ENCODE results near the gene DMD. TPM values are rescaled to one million over a fixed set of nuclear protein-coding genes. Genes with fewer than 3 reads are reported as not detected.

DMD gene
- total RNA-seq, 1 experiment from 2014 or later = 2.2 TPM

GRCh38 chrX:32010948-32011347 lies 1200.4 kb downstream of the DMD start:
- TF ChIP-seq TCF7L2 (IDR thresholded peaks at IDR 0.05; ENCODE audit: low read depth, low read length) = no peak
- TF ChIP-seq POLR2AphosphoS5 (IDR thresholded peaks at IDR 0.05; ENCODE audit: low read depth, low read length) = no peak
- TF ChIP-seq SIN3A (IDR thresholded peaks at IDR 0.05; ENCODE audit: borderline replicate concordance, insufficient read depth, low read depth, low read length) = no peak
- no peak for TF ChIP-seq CTCF (IDR thresholded peaks at IDR 0.05)
- TF ChIP-seq, protein P1, sequence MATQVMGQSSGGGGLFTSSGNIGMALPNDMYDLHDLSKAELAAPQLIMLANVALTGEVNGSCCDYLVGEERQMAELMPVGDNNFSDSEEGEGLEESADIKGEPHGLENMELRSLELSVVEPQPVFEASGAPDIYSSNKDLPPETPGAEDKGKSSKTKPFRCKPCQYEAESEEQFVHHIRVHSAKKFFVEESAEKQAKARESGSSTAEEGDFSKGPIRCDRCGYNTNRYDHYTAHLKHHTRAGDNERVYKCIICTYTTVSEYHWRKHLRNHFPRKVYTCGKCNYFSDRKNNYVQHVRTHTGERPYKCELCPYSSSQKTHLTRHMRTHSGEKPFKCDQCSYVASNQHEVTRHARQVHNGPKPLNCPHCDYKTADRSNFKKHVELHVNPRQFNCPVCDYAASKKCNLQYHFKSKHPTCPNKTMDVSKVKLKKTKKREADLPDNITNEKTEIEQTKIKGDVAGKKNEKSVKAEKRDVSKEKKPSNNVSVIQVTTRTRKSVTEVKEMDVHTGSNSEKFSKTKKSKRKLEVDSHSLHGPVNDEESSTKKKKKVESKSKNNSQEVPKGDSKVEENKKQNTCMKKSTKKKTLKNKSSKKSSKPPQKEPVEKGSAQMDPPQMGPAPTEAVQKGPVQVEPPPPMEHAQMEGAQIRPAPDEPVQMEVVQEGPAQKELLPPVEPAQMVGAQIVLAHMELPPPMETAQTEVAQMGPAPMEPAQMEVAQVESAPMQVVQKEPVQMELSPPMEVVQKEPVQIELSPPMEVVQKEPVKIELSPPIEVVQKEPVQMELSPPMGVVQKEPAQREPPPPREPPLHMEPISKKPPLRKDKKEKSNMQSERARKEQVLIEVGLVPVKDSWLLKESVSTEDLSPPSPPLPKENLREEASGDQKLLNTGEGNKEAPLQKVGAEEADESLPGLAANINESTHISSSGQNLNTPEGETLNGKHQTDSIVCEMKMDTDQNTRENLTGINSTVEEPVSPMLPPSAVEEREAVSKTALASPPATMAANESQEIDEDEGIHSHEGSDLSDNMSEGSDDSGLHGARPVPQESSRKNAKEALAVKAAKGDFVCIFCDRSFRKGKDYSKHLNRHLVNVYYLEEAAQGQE (IDR thresholded peaks at IDR 0.05; ENCODE audit: insufficient read depth in 1 of 2, low read depth in 2 of 2, low read length in 1 of 2) = no peak
- intact Hi-C loops (cut with micrococcal nuclease; ENCODE audit: unreplicated experiment) = no loop called here
- POLR2A ChIA-PET = no interaction called here

DNA sequence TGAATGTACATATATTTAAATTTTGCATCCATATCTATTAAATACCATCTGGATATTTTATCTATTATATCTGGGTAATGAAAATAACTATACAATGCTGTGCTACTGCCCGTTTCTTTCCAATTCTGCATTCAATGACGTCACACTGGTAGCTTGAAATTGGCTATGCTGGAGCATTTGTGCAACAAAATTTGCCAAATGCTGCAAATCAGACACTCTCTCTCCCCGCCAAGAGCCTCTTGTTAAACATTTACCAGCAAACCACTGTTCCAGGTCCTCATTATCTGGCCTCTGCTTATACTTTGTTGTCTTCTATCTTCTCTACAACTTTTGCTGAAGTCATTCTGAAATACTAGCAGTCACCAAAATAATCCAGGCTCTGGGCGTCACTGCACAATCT lies 1201.1 kb downstream of the DMD start:
- Histone ChIP-seq H3K36me3 (ENCODE audit: control insufficient read depth, insufficient read depth, low read length) (no peaks in the 10 kb centered on the region), H3K9me3 (ENCODE audit: control insufficient read depth, insufficient read depth, low read depth, low read length) (no peaks in the 10 kb centered on the region), H3K27me3 (ENCODE audit: control insufficient read depth, insufficient read depth, low read length) (no peaks in the 10 kb centered on the region), H3K4me1 (ENCODE audit: control insufficient read depth, insufficient read depth, low read length) (no peaks in the 10 kb centered on the region), H3K27ac (ENCODE audit: low read length) (no peak overlapping the region), H3K4me3 (ENCODE audit: low read depth in 2 of 2, low read length in 2 of 2) (no peak overlapping the region)
- no peak for ATAC-seq
- ChIA-PET CTCF (no interaction called here), POLR2A (no interaction called here)
- TF ChIP-seq SIN3A (IDR thresholded peaks at IDR 0.05; ENCODE audit: borderline replicate concordance, insufficient read depth, low read depth, low read length) (no peak), POLR2AphosphoS5 (IDR thresholded peaks at IDR 0.05; ENCODE audit: low read depth, low read length) (no peak), CTCF (IDR thresholded peaks at IDR 0.05) (no peak), TCF7L2 (IDR thresholded peaks at IDR 0.05; ENCODE audit: low read depth, low read length) (no peak)
- TF ChIP-seq, protein P1 (IDR thresholded peaks at IDR 0.05; ENCODE audit: insufficient read depth in 1 of 2, low read depth in 2 of 2, low read length in 1 of 2) = no peak
- in situ Hi-C loops (cut with HindIII; ENCODE audit: low pct_unique_long_range_greater_than_20kb, low sequenced_read_pairs) = no loop called here
- no peak for DNase-seq (ENCODE audit: low read depth, low spot score)
- intact Hi-C loops (cut with micrococcal nuclease; ENCODE audit: unreplicated experiment) = no loop called here
- no TSS peak for BruUV-seq (replicated peaks)

More at GRCh38 chrX:32010948-32011347, 1200.4 kb downstream of the DMD start:
- Histone ChIP-seq H3K4me1 (ENCODE audit: control insufficient read depth, insufficient read depth, low read length) (no peaks in the 10 kb centered on the region), H3K27me3 (ENCODE audit: control insufficient read depth, insufficient read depth, low read length) (no peaks in the 10 kb centered on the region), H3K9me3 (ENCODE audit: control insufficient read depth, insufficient read depth, low read depth, low read length) (no peaks in the 10 kb centered on the region), H3K4me3 (ENCODE audit: low read depth in 2 of 2, low read length in 2 of 2) (no peak overlapping the region), H3K36me3 (ENCODE audit: control insufficient read depth, insufficient read depth, low read length) (no peaks in the 10 kb centered on the region), H3K27ac (ENCODE audit: low read length) (no peak overlapping the region)
- CTCF ChIA-PET = no interaction called here
- no TSS peak for BruUV-seq (replicated peaks)
- DNase-seq (ENCODE audit: low read depth, low spot score) (no peak), ATAC-seq (no peak)
- in situ Hi-C loops (cut with HindIII; ENCODE audit: low pct_unique_long_range_greater_than_20kb, low sequenced_read_pairs) = no loop called here

Measured in Panc1 (cell line).